Measurements from ENCODE around the gene INPP4A.

The INPP4A gene

DNA sequence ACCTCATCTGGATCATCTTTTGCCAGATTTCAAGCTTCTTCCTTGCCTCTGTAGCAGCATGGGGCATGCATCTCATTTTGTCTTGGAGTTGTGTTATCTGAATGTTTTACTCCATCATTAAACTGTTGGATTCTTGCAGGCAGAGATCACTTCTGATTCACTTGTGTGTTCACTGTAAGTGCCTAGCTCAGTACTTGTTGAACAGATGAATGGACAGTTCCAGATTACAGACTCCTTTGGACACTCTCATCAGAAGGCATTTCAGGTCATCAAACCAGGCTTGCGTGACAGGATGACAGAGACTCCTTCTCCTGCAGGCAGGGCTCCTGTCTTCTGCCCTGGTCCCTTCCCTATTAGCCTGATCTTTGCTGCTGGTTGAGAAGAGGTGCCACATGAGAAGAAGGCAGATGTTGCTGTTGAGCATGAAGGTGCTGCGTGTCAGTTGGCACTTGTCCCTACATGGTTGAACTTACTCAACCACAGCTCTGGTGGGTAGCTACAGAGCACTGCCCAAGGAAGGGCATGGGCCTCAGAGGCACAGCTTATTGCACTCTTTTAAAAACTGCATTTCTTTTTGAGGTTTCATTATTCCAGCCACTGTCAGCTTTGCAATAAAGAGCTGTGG is 58.9 kb downstream of the INPP4A start:
- TF ChIP-seq, protein P1, sequence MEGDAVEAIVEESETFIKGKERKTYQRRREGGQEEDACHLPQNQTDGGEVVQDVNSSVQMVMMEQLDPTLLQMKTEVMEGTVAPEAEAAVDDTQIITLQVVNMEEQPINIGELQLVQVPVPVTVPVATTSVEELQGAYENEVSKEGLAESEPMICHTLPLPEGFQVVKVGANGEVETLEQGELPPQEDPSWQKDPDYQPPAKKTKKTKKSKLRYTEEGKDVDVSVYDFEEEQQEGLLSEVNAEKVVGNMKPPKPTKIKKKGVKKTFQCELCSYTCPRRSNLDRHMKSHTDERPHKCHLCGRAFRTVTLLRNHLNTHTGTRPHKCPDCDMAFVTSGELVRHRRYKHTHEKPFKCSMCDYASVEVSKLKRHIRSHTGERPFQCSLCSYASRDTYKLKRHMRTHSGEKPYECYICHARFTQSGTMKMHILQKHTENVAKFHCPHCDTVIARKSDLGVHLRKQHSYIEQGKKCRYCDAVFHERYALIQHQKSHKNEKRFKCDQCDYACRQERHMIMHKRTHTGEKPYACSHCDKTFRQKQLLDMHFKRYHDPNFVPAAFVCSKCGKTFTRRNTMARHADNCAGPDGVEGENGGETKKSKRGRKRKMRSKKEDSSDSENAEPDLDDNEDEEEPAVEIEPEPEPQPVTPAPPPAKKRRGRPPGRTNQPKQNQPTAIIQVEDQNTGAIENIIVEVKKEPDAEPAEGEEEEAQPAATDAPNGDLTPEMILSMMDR (IDR thresholded peaks at IDR 0.05), result no peak

DNA sequence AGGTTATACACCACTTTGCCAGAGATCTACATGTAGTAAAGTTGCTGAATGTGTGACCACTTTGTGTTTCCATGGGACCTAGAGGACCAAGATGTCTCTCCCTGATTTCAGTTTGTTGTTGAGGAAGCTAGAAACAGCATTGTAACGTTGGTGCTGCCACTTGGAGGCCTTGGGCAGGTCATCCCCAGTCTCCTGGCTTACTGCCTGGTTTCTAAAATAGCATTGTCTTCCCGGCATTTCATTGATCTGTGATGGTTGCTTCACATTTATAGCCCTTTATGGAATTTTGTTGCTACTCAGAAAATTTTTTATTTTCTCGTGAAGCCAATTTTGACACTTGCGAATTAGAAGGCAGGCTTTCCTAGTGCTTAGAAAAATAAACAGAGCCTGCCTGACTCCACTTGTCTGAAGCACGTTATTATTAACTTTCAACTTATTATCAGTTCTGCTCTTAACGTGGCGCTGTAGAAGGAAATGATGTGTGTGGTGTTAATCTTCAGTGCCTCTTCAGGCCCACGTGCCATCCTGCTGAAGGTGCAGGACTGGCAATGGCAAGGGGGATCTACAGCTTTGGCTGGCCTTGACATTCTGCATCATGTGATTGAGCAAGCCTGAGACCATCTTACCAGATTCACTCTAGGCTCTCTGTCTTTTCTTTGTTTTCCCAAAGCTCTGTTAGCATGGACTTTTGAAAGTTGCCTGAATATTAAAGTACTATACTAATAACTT is 59.9 kb downstream of the INPP4A start:
- Histone ChIP-seq H3K36me3 (no peaks in the 10 kb centered on the region), H3K9me3 (no peaks in the 10 kb centered on the region), H3K27me3 (no peaks in the 10 kb centered on the region), H3K4me3 (ENCODE audit: low read depth in 1 of 2, low read length in 1 of 2) (peak overlapping the region in 1 of 2 experiments; percentile 1), H3K4me1 (ENCODE audit: control insufficient read depth in 1 of 2, insufficient read depth in 1 of 2, low read depth in 1 of 2, low read length in 1 of 2) (peaks cover 67 to 72% of the 10 kb centered on the region in 2 experiments), H3K27ac (peak overlapping the region; percentile 95)
- TF ChIP-seq, protein P1 (IDR thresholded peaks at IDR 0.05), result peak; percentile 12

More for the DNA sequence above, 58.9 kb downstream of the INPP4A start:
- H3K36me3 ChIP-seq, result peaks cover 5% of the 10 kb centered on the region
- peaks cover 58 to 63% of the 10 kb centered on the region in 2 experiments for H3K4me1 ChIP-seq (ENCODE audit: control insufficient read depth in 1 of 2, insufficient read depth in 1 of 2, low read depth in 1 of 2, low read length in 1 of 2)
- H3K4me3 ChIP-seq (ENCODE audit: low read depth in 1 of 2, low read length in 1 of 2), result no peak overlapping the region
- H3K9me3 ChIP-seq, result no peaks in the 10 kb centered on the region
- H3K27me3 ChIP-seq, result no peaks in the 10 kb centered on the region
- peak overlapping the region; percentile 95 for H3K27ac ChIP-seq

DNA sequence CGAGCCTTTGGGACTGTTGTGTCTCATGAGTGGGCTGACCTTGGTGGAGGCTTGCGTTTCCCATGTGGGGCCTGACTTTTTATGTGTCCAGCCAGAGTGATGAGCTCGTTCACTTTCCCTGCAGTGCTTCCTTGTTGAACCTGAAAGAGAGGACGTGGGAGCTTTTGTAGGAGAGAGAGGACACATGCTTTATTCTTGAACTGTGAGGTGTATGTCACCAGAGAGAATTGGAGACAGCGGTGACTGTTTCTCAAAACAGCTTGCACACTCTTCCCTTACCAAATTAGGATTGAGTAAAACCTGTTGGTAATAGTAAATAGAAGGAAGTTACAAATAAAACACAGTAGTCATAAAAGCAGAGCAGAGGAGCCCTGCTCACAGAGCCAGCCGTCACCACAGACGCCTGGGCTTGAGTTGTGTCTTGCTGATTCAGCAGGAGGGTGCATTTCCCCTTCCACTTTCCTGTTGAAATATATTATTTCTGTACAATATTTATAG is 60.7 kb downstream of the INPP4A start:
- Histone ChIP-seq H3K36me3 (no peaks in the 10 kb centered on the region), H3K27ac (peak overlapping the region; percentile 95), H3K4me1 (ENCODE audit: control insufficient read depth in 1 of 2, insufficient read depth in 1 of 2, low read depth in 1 of 2, low read length in 1 of 2) (peaks cover 75 to 80% of the 10 kb centered on the region in 2 experiments), H3K27me3 (no peaks in the 10 kb centered on the region), H3K9me3 (no peaks in the 10 kb centered on the region), H3K4me3 (ENCODE audit: low read depth in 1 of 2, low read length in 1 of 2) (peak overlapping the region; percentile 1 to 10)
- TF ChIP-seq, protein P1 (IDR thresholded peaks at IDR 0.05), result no peak

DNA sequence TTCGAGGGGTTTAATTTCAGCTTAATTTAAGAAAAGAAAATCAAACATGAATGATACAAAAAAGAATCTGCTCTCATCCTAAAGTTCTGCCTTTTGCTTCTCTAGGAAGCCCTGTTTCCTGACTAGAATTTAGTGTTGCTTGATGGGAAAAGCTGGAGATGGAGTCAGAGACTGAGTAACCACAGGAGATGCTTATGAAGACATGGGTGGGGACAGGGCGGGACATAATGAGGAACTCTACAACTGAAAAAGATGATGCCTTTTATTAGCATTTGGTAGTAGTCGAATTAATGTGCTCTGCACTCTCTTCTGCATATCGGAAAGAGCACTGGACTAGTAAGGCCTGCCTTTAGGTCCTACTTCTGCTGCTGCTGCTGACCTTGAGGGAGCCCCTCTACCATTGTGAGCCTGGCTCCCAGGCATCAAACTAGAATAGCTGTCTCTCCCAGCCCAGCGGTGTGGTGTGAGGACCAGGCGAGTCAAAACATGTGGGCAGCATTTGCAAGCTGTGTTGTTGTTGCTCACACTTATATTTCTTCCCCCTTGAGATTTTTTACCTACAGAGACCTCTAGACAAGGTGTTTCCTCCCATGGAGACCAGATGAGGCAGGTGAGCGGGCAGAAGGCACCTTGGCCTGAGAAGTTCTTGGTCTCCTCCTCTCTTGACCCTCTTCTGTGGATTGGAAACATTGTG is 61.5 kb downstream of the INPP4A start:
- TF ChIP-seq, protein P1 (IDR thresholded peaks at IDR 0.05), result no peak
- no peaks in the 10 kb centered on the region for H3K36me3 ChIP-seq
- H3K4me3 ChIP-seq (ENCODE audit: low read depth in 1 of 2, low read length in 1 of 2), result peak overlapping the region in 1 of 2 experiments; percentile 1
- no peaks in the 10 kb centered on the region for H3K9me3 ChIP-seq
- no peaks in the 10 kb centered on the region for H3K27me3 ChIP-seq
- peak overlapping the region; percentile 95 for H3K27ac ChIP-seq
- H3K4me1 ChIP-seq (ENCODE audit: control insufficient read depth in 1 of 2, insufficient read depth in 1 of 2, low read depth in 1 of 2, low read length in 1 of 2), result peaks cover 81 to 84% of the 10 kb centered on the region in 2 experiments

DNA sequence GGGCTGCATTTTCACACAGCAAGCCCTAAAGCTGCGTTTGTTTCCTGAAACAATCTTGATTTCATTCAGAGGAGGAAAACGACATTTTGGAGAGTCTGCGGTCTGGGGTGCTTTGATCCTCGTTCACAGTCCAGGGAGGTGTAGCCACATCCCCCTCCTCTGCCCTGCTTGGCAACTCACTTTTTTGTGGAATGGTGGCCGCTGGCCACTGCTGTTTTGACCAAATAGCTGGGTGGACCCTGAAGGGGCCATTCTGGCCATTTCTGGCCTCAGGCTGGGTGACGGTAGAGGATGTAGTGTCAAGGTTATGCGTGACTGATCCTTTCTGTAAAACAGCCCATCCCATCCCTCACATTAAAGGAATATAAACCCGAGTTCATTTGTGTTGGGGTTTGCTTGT is 62.2 kb downstream of the INPP4A start:
- Histone ChIP-seq H3K27me3 (no peaks in the 10 kb centered on the region), H3K4me1 (ENCODE audit: control insufficient read depth in 1 of 2, insufficient read depth in 1 of 2, low read depth in 1 of 2, low read length in 1 of 2) (peaks cover 81 to 84% of the 10 kb centered on the region in 2 experiments), H3K27ac (peak overlapping the region; percentile 95), H3K36me3 (no peaks in the 10 kb centered on the region), H3K4me3 (ENCODE audit: low read depth in 1 of 2, low read length in 1 of 2) (peak overlapping the region in 1 of 2 experiments; percentile 1), H3K9me3 (no peaks in the 10 kb centered on the region)
- TF ChIP-seq, protein P1 (IDR thresholded peaks at IDR 0.05), result no peak

All from neutrophil (primary cell).